H9 (cell line): ENCODE results near the gene TTN. TPM values are rescaled to one million over a fixed set of nuclear protein-coding genes. Genes with fewer than 3 reads are reported as not detected.

Source experiments
- DNase-seq: peaks from one replicate; pipeline ENCODE4 v3.0.0-alpha.2; 2017
- H2AFZ ChIP-seq: one replicate; pipeline ENCODE4 v1.6.1; 2013; ENCODE audit warnings: mild to moderate bottlenecking, low read length, control low read depth, moderate library complexity
- H2AK5ac ChIP-seq: 2 replicates; pipeline ENCODE4 v1.6.1; 2013; ENCODE audit warnings: low read length, control low read depth, mixed read lengths; ENCODE audit not compliant: insufficient read length
- H2BK120ac ChIP-seq: one replicate; pipeline ENCODE4 v1.6.1; 2013; ENCODE audit warnings: low read depth, mild to moderate bottlenecking, low read length, control low read depth, inconsistent platforms; ENCODE audit not compliant: poor library complexity, severe bottlenecking
- H2BK12ac ChIP-seq: 2 replicates; pipeline ENCODE4 v1.6.1; 2013; ENCODE audit warnings: low read length, control low read depth, mixed read lengths, low read depth; ENCODE audit not compliant: insufficient read length
- H2BK15ac ChIP-seq: 2 replicates; pipeline ENCODE4 v1.6.1; 2013; ENCODE audit warnings: low read depth, low read length, control low read depth
- H2BK20ac ChIP-seq: one replicate; pipeline ENCODE4 v1.6.1; 2013; ENCODE audit warnings: low read depth, mild to moderate bottlenecking, low read length, control low read depth, inconsistent platforms; ENCODE audit not compliant: poor library complexity, severe bottlenecking
- H2BK5ac ChIP-seq: 2 replicates; pipeline ENCODE4 v1.6.1; 2013; ENCODE audit warnings: low read length, control low read depth, mixed read lengths; ENCODE audit not compliant: insufficient read length
- H3K14ac ChIP-seq: 2 replicates; pipeline ENCODE4 v1.6.1; 2013; ENCODE audit warnings: low read length, control low read depth; ENCODE audit not compliant: insufficient read depth
- H3K18ac ChIP-seq: 2 replicates; pipeline ENCODE4 v1.6.1; 2013; ENCODE audit warnings: low read depth, mild to moderate bottlenecking, mixed read lengths, low read length, control low read depth; ENCODE audit not compliant: insufficient read length
- H3K23ac ChIP-seq: 2 replicates; pipeline ENCODE4 v1.6.1; 2013; ENCODE audit warnings: low read length, control low read depth, mixed read lengths, low read depth; ENCODE audit not compliant: insufficient read length
- H3K23me2 ChIP-seq: 2 replicates; pipeline ENCODE4 v1.6.1; 2013; ENCODE audit warnings: low read depth, mild to moderate bottlenecking, mixed read lengths, low read length, control low read depth; ENCODE audit not compliant: insufficient read length, poor library complexity, severe bottlenecking
- H3K27ac ChIP-seq: 2 replicates; pipeline ENCODE4 v1.5.1; 2013; ENCODE audit warnings: low read length, control low read depth, mixed read lengths, low read depth; ENCODE audit not compliant: insufficient read length
- H3K27me3 ChIP-seq: 2 replicates; pipeline ENCODE4 v1.6.1; 2013; ENCODE audit warnings: low read length, control low read depth, inconsistent platforms; ENCODE audit not compliant: insufficient read depth
- H3K4ac ChIP-seq: 2 replicates; pipeline ENCODE4 v1.6.1; 2013; ENCODE audit warnings: low read depth, mild to moderate bottlenecking, control low read depth, inconsistent platforms, low read length, moderate library complexity
- H3K4me1 ChIP-seq: 2 replicates; pipeline ENCODE4 v1.6.1; 2013; ENCODE audit warnings: low read length, control low read depth, inconsistent platforms; ENCODE audit not compliant: insufficient read depth
- H3K4me2 ChIP-seq: 2 replicates; pipeline ENCODE4 v1.6.1; 2013; ENCODE audit warnings: low read length, control low read depth, mixed read lengths; ENCODE audit not compliant: insufficient read length, insufficient read depth
- H3K56ac ChIP-seq: 2 replicates; pipeline ENCODE4 v1.6.1; 2013; ENCODE audit warnings: low read depth, mild to moderate bottlenecking, mixed read lengths, low read length, control low read depth; ENCODE audit not compliant: insufficient read length
- H3K79me1 ChIP-seq: 2 replicates; pipeline ENCODE4 v1.6.1; 2013; ENCODE audit warnings: low read depth, mild to moderate bottlenecking, moderate library complexity, low read length, control low read depth, inconsistent platforms; ENCODE audit not compliant: insufficient read depth, poor library complexity, severe bottlenecking
- H3K79me2 ChIP-seq: 2 replicates; pipeline ENCODE4 v1.6.1; 2013; ENCODE audit warnings: low read length, control low read depth, inconsistent platforms; ENCODE audit not compliant: insufficient read depth
- H3K9ac ChIP-seq: 2 replicates; pipeline ENCODE4 v1.6.1; 2013; ENCODE audit warnings: low read length, control low read depth, mixed read lengths; ENCODE audit not compliant: insufficient read length; ENCODE audit errors: extremely low read depth
- H3K9me3 ChIP-seq: one replicate; pipeline ENCODE4 v1.6.1; 2013; ENCODE audit warnings: low read depth, low read length, inconsistent platforms; ENCODE audit not compliant: control insufficient read depth
- H3T11ph ChIP-seq: one replicate; pipeline ENCODE4 v1.6.1; 2013; ENCODE audit warnings: mild to moderate bottlenecking, low read length, control low read depth, inconsistent platforms
- H4K20me1 ChIP-seq: one replicate; pipeline ENCODE4 v1.6.1; 2013; ENCODE audit not compliant: control insufficient read depth, insufficient read length, insufficient read depth
- H4K5ac ChIP-seq: 2 replicates; pipeline ENCODE4 v1.6.1; 2013; ENCODE audit warnings: low read depth, mild to moderate bottlenecking, mixed read lengths, low read length, control low read depth; ENCODE audit not compliant: insufficient read length
- H4K8ac ChIP-seq: replicated peaks from 2 replicates; pipeline ENCODE4 v1.6.1; 2013; ENCODE audit warnings: low read length, control low read depth, mixed read lengths, low read depth; ENCODE audit not compliant: insufficient read length
- H4K91ac ChIP-seq: 2 replicates; pipeline ENCODE4 v1.6.1; 2013; ENCODE audit warnings: low read depth, mild to moderate bottlenecking, moderate library complexity, mixed read lengths, low read length, control low read depth; ENCODE audit not compliant: insufficient read length
- H3K27ac Mint-ChIP-seq, 3 experiments: 2 replicates in 2 of 3; 3 replicates in 1 of 3; pipeline ENCODE4 v1.8.0; 2020 to 2021; ENCODE audit warnings: mixed read lengths in 3 of 3, mild to moderate bottlenecking in 1 of 3, moderate library complexity in 1 of 3
- H3K27me3 Mint-ChIP-seq: 2 replicates; pipeline ENCODE4 v1.8.0; 2021; ENCODE audit warnings: low read depth, mild to moderate bottlenecking, moderate library complexity, mixed read lengths
- H3K36me3 Mint-ChIP-seq, 3 experiments: 2 replicates in 2 of 3; 3 replicates in 1 of 3; pipeline ENCODE4 v1.8.0; 2020 to 2021; ENCODE audit warnings: low read depth in 3 of 3, mixed read lengths in 3 of 3; ENCODE audit not compliant: insufficient read depth in 1 of 3
- H3K4me1 Mint-ChIP-seq, 2 experiments: 2 replicates each; pipeline ENCODE4 v1.8.0; 2020; ENCODE audit warnings: mixed read lengths in 2 of 2
- H3K4me3 Mint-ChIP-seq, 2 experiments: 2 replicates in 1 of 2; 3 replicates in 1 of 2; pipeline ENCODE4 v1.8.0; 2020 to 2021; ENCODE audit warnings: mild to moderate bottlenecking in 2 of 2, mixed read lengths in 2 of 2, moderate library complexity in 1 of 2
- H3K9me3 Mint-ChIP-seq, 2 experiments: 2 replicates in 1 of 2; 3 replicates in 1 of 2; pipeline ENCODE4 v1.8.0; 2020; ENCODE audit warnings: mild to moderate bottlenecking in 2 of 2, mixed read lengths in 2 of 2, moderate library complexity in 1 of 2
- CTCF ChIP-seq: fragments of 200-600 bp; sonication (generic); conservative IDR thresholded peaks from 3 replicates; pipeline ENCODE4 v1.8.0; 2021; ENCODE audit warnings: antibody characterized with exemption, mild to moderate bottlenecking
- WGBS: extraction: QIAGEN DNeasy Blood & Tissue Kit; methylation state at CpG from one replicate; pipeline ENCODE4 v1.1.7; 2013; ENCODE audit warnings: missing lambda C conversion rate, low lambda C conversion rate, mixed read lengths; ENCODE audit not compliant: insufficient read length; ENCODE audit errors: extremely low coverage; 5-methylcytosine and 5-hydroxymethylcytosine counted together
- total RNA-seq: library from RNA; stranded (reverse); gene quantifications from 2 replicates; pipeline ENCODE4 v1.2.1, GENCODE V29; 2021

Gene TTN
- total RNA-seq, 1 experiment from 2014 or later, result 0.70 TPM

- H4K8ac ChIP-seq, result no peak overlapping the region
- H3K4me1 Mint-ChIP-seq, result peaks cover 10 to 15% of the 10 kb centered on the region in 2 experiments
- no peak overlapping the region for H3K23ac ChIP-seq
- no peak overlapping the region for H3K27ac Mint-ChIP-seq
- WGBS, result no CpG with 5 or more reads among the region's 1 CpG
- H2BK20ac ChIP-seq, result no peak overlapping the region
- no peak overlapping the region for H2BK120ac ChIP-seq
- H3K9ac ChIP-seq, result no peak overlapping the region
- no peak overlapping the region for H3K14ac ChIP-seq
- no peaks in the 10 kb centered on the region for H3K27me3 ChIP-seq
- no peak overlapping the region for H3K4me3 Mint-ChIP-seq
- no peak overlapping the region for H4K5ac ChIP-seq
- H2AFZ ChIP-seq, result no peak overlapping the region
- H3K4me1 ChIP-seq, result no peaks in the 10 kb centered on the region
- no peak overlapping the region for H3T11ph ChIP-seq
- H2BK5ac ChIP-seq, result no peak overlapping the region
- no peaks in the 10 kb centered on the region for H3K79me2 ChIP-seq
- no peaks in the 10 kb centered on the region for H3K9me3 ChIP-seq
- no peaks in the 10 kb centered on the region for H3K23me2 ChIP-seq
- H3K27me3 Mint-ChIP-seq, result no peaks in the 10 kb centered on the region
- DNase-seq, result no peak
- no peak overlapping the region for H3K18ac ChIP-seq
- peaks cover 0 to 3% of the 10 kb centered on the region in 2 experiments; a peak in 1 of 5 replicates for H3K9me3 Mint-ChIP-seq
- no peak overlapping the region for H3K56ac ChIP-seq
- H2AK5ac ChIP-seq, result no peak overlapping the region
- no peak overlapping the region for H3K4ac ChIP-seq
- no peaks in the 10 kb centered on the region for H3K36me3 Mint-ChIP-seq
- no peak overlapping the region for H4K91ac ChIP-seq
- no peak overlapping the region for H3K4me2 ChIP-seq
- TF ChIP-seq CTCF, result no peak
- no peak overlapping the region for H2BK15ac ChIP-seq
- no peaks in the 10 kb centered on the region for H4K20me1 ChIP-seq
- no peak overlapping the region for H3K27ac ChIP-seq
- no peaks in the 10 kb centered on the region for H3K79me1 ChIP-seq
- no peak overlapping the region for H2BK12ac ChIP-seq
Measured at GRCh38 chr2:178827111-178827510, 19.9 kb upstream of the TTN start.
